ENCODE data around the gene TMEM108. TPM values are rescaled to one million over a fixed set of nuclear protein-coding genes. Genes with fewer than 3 reads are reported as not detected.

The TMEM108 gene
- total and polyA plus RNA-seq, 2 experiments from 2014 or later: 7.4 to 15.3 TPM

- no peaks in the 10 kb centered on the region for H3F3A ChIP-seq (replicated peaks; ENCODE audit: low read depth)
- H3K4me3 ChIP-seq: no peak overlapping the region
- no peak overlapping the region for H2AFZ ChIP-seq
- H3K27ac Mint-ChIP-seq: no peak overlapping the region
- H4K20me1 ChIP-seq (replicated peaks; ENCODE audit: insufficient read depth): no peaks in the 10 kb centered on the region
- H3K4me3 Mint-ChIP-seq: no peak overlapping the region
- no peaks in the 10 kb centered on the region for H3K79me2 ChIP-seq (replicated peaks; ENCODE audit: insufficient read depth)
- DNase-seq (ENCODE audit: low spot score): no peak
- no peaks in the 10 kb centered on the region for H3K36me3 Mint-ChIP-seq (ENCODE audit: low read depth)
- H3K9me3 Mint-ChIP-seq: no peaks in the 10 kb centered on the region
- no peak overlapping the region for H3K4me2 ChIP-seq
- peaks cover 7% of the 10 kb centered on the region; the same call in 2 of the 3 replicates for H3K4me1 Mint-ChIP-seq
- H3K4me1 ChIP-seq (ENCODE audit: insufficient read depth): no peaks in the 10 kb centered on the region
- no peaks in the 10 kb centered on the region for H3K27me3 Mint-ChIP-seq (ENCODE audit: insufficient read depth, low read depth, poor library complexity)
- no peaks in the 10 kb centered on the region for H3K27me3 ChIP-seq (ENCODE audit: insufficient read depth)
- TF ChIP-seq STAT1 (IDR thresholded peaks at IDR 0.05; ENCODE audit: unreplicated experiment) (no peak), CTCF (conservative IDR thresholded peaks at IDR 0.05; ENCODE audit: low read depth in 2 of 2) (no peak), ZNF462 (CRISPR knock-in tag; IDR thresholded peaks at IDR 0.05) (no peak), POLR2AphosphoS5 (IDR thresholded peaks at IDR 0.05; ENCODE audit: low read depth) (no peak), ZNF114 (CRISPR knock-in tag; IDR thresholded peaks at IDR 0.05) (no peak)
- no peaks in the 10 kb centered on the region for H3K9me2 ChIP-seq (ENCODE audit: insufficient read depth)
- no peaks in the 10 kb centered on the region for H3K36me3 ChIP-seq (ENCODE audit: insufficient read depth)
- no peak overlapping the region for H3K27ac ChIP-seq (ENCODE audit: low read depth)
- no peak for ATAC-seq
Observed at GRCh38 chr3:133367403-133367802, 329.2 kb downstream of the TMEM108 start.
